ENCODE measurements around the gene SENP1.

- TF ChIP-seq POLR2A (IDR thresholded peaks at IDR 0.05) (no peak), CTCF (IDR thresholded peaks at IDR 0.05) (no peak), EP300 (IDR thresholded peaks at IDR 0.05) (no peak)
These were observed 37.4 kb downstream of the SENP1 start for GRCh38 chr12:48068457-48068856.
